H1 (cell line): ENCODE results near the gene EEF2K. TPM values are rescaled to one million over a fixed set of nuclear protein-coding genes. Genes with fewer than 3 reads are reported as not detected.

Experiments used
- SRF ChIP-seq: IDR thresholded peaks from 2 replicates; pipeline ENCODE4 v1.6.1; 2011; ENCODE audit warnings: mild to moderate bottlenecking, low read depth, low read length, moderate library complexity
- polyA plus RNA-seq, 7 experiments: library from polyadenylated mRNA; depleted of rRNA in 3 of 7; stranded (reverse) in 5 of 7; unstranded in 2 of 7; fragments of >200 nt in 5 of 7; fragments of 200-250 nt in 2 of 7; gene quantifications; 1 replicate in 5 of 7; 2 replicates in 1 of 7; 4 replicates in 1 of 7; pipeline versions ENCODE4 v1.2.1 to v1.2.3, GENCODE V29; 2011 to 2013; ENCODE audit warnings: missing spikeins in 2 of 7, mixed read lengths in 2 of 7
- total RNA-seq: library from RNA; stranded (reverse); fragmentation: NEBNext Ultra II Directional; extraction: Animal tissue kit (Norgen Biotek cat#: 25700); gene quantifications from 2 replicates; pipeline ENCODE4 v1.2.1, GENCODE V29; 2021
- TF ChIP-seq, protein P1 (sequence below): IDR thresholded peaks from 2 replicates; pipeline ENCODE4 v1.6.1; 2012; ENCODE audit warnings: low read length, inconsistent platforms

EEF2K gene
- total and polyA plus RNA-seq, 2 of the 8 experiments (the other 6 are each of a cell fraction or from before 2014, with no cell fraction given) = 14.9 to 30.2 TPM

DNA sequence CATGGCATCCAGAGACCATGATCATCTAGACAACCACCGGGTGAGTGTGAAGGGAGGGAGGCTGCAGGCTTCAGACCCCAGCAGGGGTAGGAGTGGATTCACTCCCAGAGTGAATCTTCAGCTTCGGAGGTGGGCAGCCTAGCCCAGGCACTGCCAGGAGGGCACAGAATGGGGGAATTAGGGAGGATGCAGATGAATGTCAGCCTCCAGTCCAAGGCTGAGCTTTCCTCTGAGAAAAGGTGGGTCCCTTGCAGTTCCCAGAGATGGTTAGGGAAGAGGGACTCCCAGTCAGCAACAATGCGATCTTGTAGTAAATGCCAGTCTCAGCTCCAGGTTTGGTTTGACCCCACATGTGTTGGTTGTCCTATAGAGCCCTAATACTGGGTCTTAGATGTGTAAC is 54.4 kb downstream of the EEF2K start (continued):
- TF ChIP-seq, protein P1, sequence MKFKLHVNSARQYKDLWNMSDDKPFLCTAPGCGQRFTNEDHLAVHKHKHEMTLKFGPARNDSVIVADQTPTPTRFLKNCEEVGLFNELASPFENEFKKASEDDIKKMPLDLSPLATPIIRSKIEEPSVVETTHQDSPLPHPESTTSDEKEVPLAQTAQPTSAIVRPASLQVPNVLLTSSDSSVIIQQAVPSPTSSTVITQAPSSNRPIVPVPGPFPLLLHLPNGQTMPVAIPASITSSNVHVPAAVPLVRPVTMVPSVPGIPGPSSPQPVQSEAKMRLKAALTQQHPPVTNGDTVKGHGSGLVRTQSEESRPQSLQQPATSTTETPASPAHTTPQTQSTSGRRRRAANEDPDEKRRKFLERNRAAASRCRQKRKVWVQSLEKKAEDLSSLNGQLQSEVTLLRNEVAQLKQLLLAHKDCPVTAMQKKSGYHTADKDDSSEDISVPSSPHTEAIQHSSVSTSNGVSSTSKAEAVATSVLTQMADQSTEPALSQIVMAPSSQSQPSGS = no peak
- TF ChIP-seq SRF = no peak
- TF ChIP-seq, all 59 proteins: peak for 0
